HepG2 (cell line): Measurements from ENCODE around the gene NPHS1. TPM values are rescaled to one million over a fixed set of nuclear protein-coding genes. Genes with fewer than 3 reads are reported as not detected.

Source experiments
- ATAC-seq: fragments of 200-7000 bp; cut with Tn5 transposase; 3 replicates; pipeline ENCODE4 v1.9.1; 2020; ENCODE audit warnings: mild to moderate bottlenecking, moderate library complexity
- BruUV-seq: library from RNA; stranded (reverse); fragments of 400-500 nt; replicated peaks from 2 replicates; lab custom pipeline; 2021; lab: Mats Ljungman, UMichigan
- CTCF ChIA-PET: fragments of 300-600 bp; formaldehyde crosslinking; extraction: SDS; loops from one replicate; lab custom pipeline; 2021; ENCODE audit warnings: low total read pairs, inconsistent platforms, low intra/inter-chr PET ratio; lab: Yijun Ruan, JAX
- POLR2A ChIA-PET: fragments of 350-600 bp; sonication (Branson Sonifier 250); formaldehyde crosslinking; loops from one replicate; lab custom pipeline; 2020; ENCODE audit warnings: antibody characterized with exemption, inconsistent platforms; lab: Yijun Ruan, JAX
- DNase-seq: peaks from one replicate; pipeline ENCODE4 v3.0.0-alpha.2; 2015; ENCODE audit warnings: low spot score
- FAIRE-seq: peaks from 3 replicates; lab custom pipeline; 2011; peaks lifted over from hg19 to GRCh38; lab: Jason Lieb, UNC
- H2AFZ ChIP-seq: one replicate; pipeline ENCODE4 v1.6.1; 2011; ENCODE audit warnings: low read length, inconsistent platforms
- H3K27ac ChIP-seq: fragments of 300-600 bp; 3 replicates; pipeline ENCODE4 v1.8.0; 2011; ENCODE audit warnings: mixed run types, mild to moderate bottlenecking, mixed read lengths, low read length, inconsistent platforms; ENCODE audit not compliant: insufficient read depth; ENCODE audit errors: extremely low read length
- H3K27me3 ChIP-seq, 2 experiments: fragments of 200-600 bp in 1 of 2; 2 replicates in 1 of 2; 3 replicates in 1 of 2; pipeline versions ENCODE4 v1.6.0 to v1.8.0; 2011; ENCODE audit warnings: low read length in 2 of 2, mild to moderate bottlenecking in 2 of 2, moderate library complexity in 2 of 2, inconsistent platforms in 1 of 2; ENCODE audit not compliant: insufficient read depth in 2 of 2, control insufficient read depth in 1 of 2
- H3K36me3 ChIP-seq, 2 experiments: fragments of 200-600 bp in 1 of 2; replicated peaks in 1 of 2; 2 replicates in 1 of 2; 3 replicates in 1 of 2; pipeline versions ENCODE4 v1.5.1 to v1.8.0; 2011; ENCODE audit warnings: low read length in 2 of 2, inconsistent platforms in 1 of 2; ENCODE audit not compliant: insufficient read depth in 2 of 2, control insufficient read depth in 1 of 2
- H3K4me1 ChIP-seq: 2 replicates; pipeline ENCODE4 v1.5.1; 2012; ENCODE audit warnings: low read length, inconsistent platforms; ENCODE audit not compliant: insufficient read depth
- H3K4me2 ChIP-seq: 2 replicates; pipeline ENCODE4 v1.6.0; 2011; ENCODE audit warnings: low read depth, low read length, inconsistent platforms
- H3K4me3 ChIP-seq, 3 experiments: fragments of 200-600 bp in 1 of 3; sonication (generic), shearing (Covaris generic) in 1 of 3; replicated peaks in 1 of 3; 2 replicates each; pipeline ENCODE4 v1.5.1; 2011 to 2016; ENCODE audit warnings: low read length in 3 of 3, inconsistent platforms in 2 of 3, low read depth in 2 of 3, mild to moderate bottlenecking in 2 of 3, control low read depth in 1 of 3, mixed read lengths in 1 of 3; ENCODE audit not compliant: insufficient read depth in 1 of 3
- H3K79me2 ChIP-seq: one replicate; pipeline ENCODE4 v1.6.1; 2011; ENCODE audit warnings: low read length, inconsistent platforms; ENCODE audit not compliant: insufficient read depth
- H3K9ac ChIP-seq: 2 replicates; pipeline ENCODE4 v1.6.0; 2011; ENCODE audit warnings: mild to moderate bottlenecking, low read depth, low read length, inconsistent platforms; ENCODE audit not compliant: insufficient read depth
- H3K9me3 ChIP-seq: 2 replicates; pipeline ENCODE4 v1.5.1; 2012; ENCODE audit warnings: mild to moderate bottlenecking, low read length
- H4K20me1 ChIP-seq: 2 replicates; pipeline ENCODE4 v1.6.0; 2011; ENCODE audit warnings: inconsistent platforms, mild to moderate bottlenecking, low read length, moderate library complexity; ENCODE audit not compliant: insufficient read depth
- BCL3 ChIP-seq: sonication (generic); formaldehyde crosslinking; IDR thresholded peaks from 2 replicates; pipeline ENCODE4 v1.5.1; 2020; ENCODE audit warnings: mild to moderate bottlenecking, missing genetic modification reagents, moderate library complexity
- ELF3 ChIP-seq: IDR thresholded peaks from 2 replicates; pipeline ENCODE4 v1.6.1; 2016; ENCODE audit warnings: missing genetic modification reagents, missing compliant biosample characterization
- HDAC1 ChIP-seq: sonication (generic); formaldehyde crosslinking; IDR thresholded peaks from 2 replicates; pipeline ENCODE4 v1.5.1; 2020; ENCODE audit warnings: mild to moderate bottlenecking, missing genetic modification reagents
- HNF4A ChIP-seq: sonication (generic); formaldehyde crosslinking; IDR thresholded peaks from 2 replicates; pipeline ENCODE4 v1.4.0; 2020; ENCODE audit warnings: missing genetic modification reagents
- KLF6 ChIP-seq: IDR thresholded peaks from 2 replicates; pipeline ENCODE4 v1.8.0; 2016; ENCODE audit warnings: missing biosample characterization, missing genetic modification reagents
- NFYB ChIP-seq: sonication (generic); formaldehyde crosslinking; IDR thresholded peaks from 2 replicates; pipeline ENCODE4 v1.4.0; 2020; ENCODE audit warnings: missing genetic modification reagents
- SUZ12 ChIP-seq: fragments of 150-350 bp; IDR thresholded peaks from 2 replicates; pipeline ENCODE4 v1.6.1; 2014; ENCODE audit warnings: low read depth, low read length
- ZBTB7A ChIP-seq: sonication (generic); formaldehyde crosslinking; IDR thresholded peaks from 2 replicates; pipeline ENCODE4 v1.8.0; 2022; ENCODE audit warnings: mild to moderate bottlenecking, missing genetic modification reagents
- ZFP36 ChIP-seq: fragments of 150-350 bp; IDR thresholded peaks from 2 replicates; pipeline ENCODE4 v1.6.1; 2018; ENCODE audit warnings: borderline replicate concordance, low read length, low read depth; ENCODE audit not compliant: partially characterized antibody
- ZFY ChIP-seq: sonication (generic); formaldehyde crosslinking; IDR thresholded peaks from 2 replicates; pipeline ENCODE4 v1.4.0; 2020; ENCODE audit warnings: missing genetic modification reagents
- ZNF121 ChIP-seq: sonication (generic); formaldehyde crosslinking; IDR thresholded peaks from 2 replicates; pipeline ENCODE4 v1.5.0; 2020; ENCODE audit warnings: mild to moderate bottlenecking, missing genetic modification reagents
- ZNF256 ChIP-seq: sonication (generic); formaldehyde crosslinking; conservative IDR thresholded peaks from 2 replicates; pipeline ENCODE4 v1.4.0; 2020; ENCODE audit warnings: missing genetic modification reagents
- ZNF512B ChIP-seq: sonication (generic); formaldehyde crosslinking; IDR thresholded peaks from 2 replicates; pipeline ENCODE4 v1.5.1; 2020; ENCODE audit warnings: missing genetic modification reagents, mild to moderate bottlenecking, borderline replicate concordance
- ZNF563 ChIP-seq: sonication (generic); formaldehyde crosslinking; IDR thresholded peaks from 2 replicates; pipeline ENCODE4 v1.8.0; 2022; ENCODE audit warnings: mild to moderate bottlenecking, moderate library complexity, missing genetic modification reagents
- ZNF580 ChIP-seq: IDR thresholded peaks from 2 replicates; pipeline ENCODE4 v1.6.1; 2016; ENCODE audit warnings: low read depth, borderline replicate concordance
- ZNF605 ChIP-seq: sonication (generic); formaldehyde crosslinking; IDR thresholded peaks from 2 replicates; pipeline ENCODE4 v1.8.0; 2022; ENCODE audit warnings: mild to moderate bottlenecking, missing genetic modification reagents
- ZNF770 ChIP-seq: sonication (generic); formaldehyde crosslinking; IDR thresholded peaks from 2 replicates; pipeline ENCODE4 v1.5.0; 2020; ENCODE audit warnings: mild to moderate bottlenecking, missing genetic modification reagents
- ZSCAN9 ChIP-seq: IDR thresholded peaks from 2 replicates; pipeline ENCODE4 v1.6.1; 2016; ENCODE audit warnings: borderline replicate concordance
- WGBS: methylation state at CpG from one replicate; pipeline ENCODE4 v1.1.6; 2017; ENCODE audit warnings: low lambda C conversion rate; 5-methylcytosine and 5-hydroxymethylcytosine counted together
- in situ Hi-C: cut with HindIII; loops from 2 replicates; pipeline ENCODE4 v1.10.0; 2017; ENCODE audit warnings: low pct_unique_long_range_greater_than_20kb; ENCODE audit not compliant: extremely low pct_ligation_motif_present
- intact Hi-C: fragments of 100-400 bp; cut with micrococcal nuclease; formaldehyde crosslinking; loops from one replicate; pipeline ENCODE4 v1.10.0; 2022; ENCODE audit not compliant: unreplicated experiment
- polyA plus RNA-seq, 8 experiments: library from polyadenylated mRNA; depleted of rRNA in 3 of 8; stranded (reverse) in 7 of 8; unstranded in 1 of 8; fragments of >200 nt; fragmentation: Illumina TruSeq in 4 of 8; extraction: Trizol in 4 of 8; gene quantifications; 2 replicates each; pipeline versions ENCODE4 v1.2.1 to v1.2.3, GENCODE V29; 2011 to 2016; ENCODE audit warnings: low read depth in 4 of 8, missing spikeins in 1 of 8, mixed read lengths in 1 of 8; ENCODE audit not compliant: insufficient read depth in 1 of 8
- total RNA-seq, 5 experiments: library from RNA; depleted of rRNA; stranded (reverse); fragments of >200 nt; fragmentation: Illumina TruSeq; extraction: Trizol; gene quantifications; 2 replicates each; pipeline ENCODE4 v1.2.3, GENCODE V29; 2016; ENCODE audit warnings: low read depth in 1 of 5

The NPHS1 gene
- total and polyA plus RNA-seq, 2 of the 13 experiments (the other 11 are each of a cell fraction or from before 2014, with no cell fraction given) = not detected

- BruUV-seq = no TSS peak
- CTCF ChIA-PET = no interaction called here
- TF ChIP-seq ZFP36 (no peak), ZNF256 (CRISPR knock-in tag) (no peak), ZNF121 (peak; percentile 64), ZNF563 (CRISPR knock-in tag) (no peak), ZNF605 (CRISPR knock-in tag) (0 out of 2 replicates have a peak, but pooled peaks have one; percentile 19), ELF3 (CRISPR knock-in tag) (no peak), HNF4A (0 out of 2 replicates have a peak, but pooled peaks have one; percentile 2), KLF6 (0 out of 2 replicates have a peak, but pooled peaks have one; percentile 1), ZBTB7A (CRISPR knock-in tag) (no peak), HDAC1 (0 out of 2 replicates have a peak, but pooled peaks have one; percentile 14), ZFY (CRISPR knock-in tag) (no peak), ZSCAN9 (no peak), ZNF580 (CRISPR knock-in tag) (no peak), BCL3 (CRISPR knock-in tag) (no peak), ZNF512B (CRISPR knock-in tag) (no peak), ZNF770 (CRISPR knock-in tag) (peak; percentile 27; the same call in 1 of the 2 replicates), NFYB (CRISPR knock-in tag) (no peak), SUZ12 (no peak)
Observed at GRCh38 chr19:35844482-35845214, 7.7 kb downstream of the NPHS1 start.

More at GRCh38 chr19:35844482-35845214, 7.7 kb downstream of the NPHS1 start:
- no peak overlapping the region for H3K9ac ChIP-seq
- ATAC-seq (no peak), FAIRE-seq (no peak), DNase-seq (no peak)
- WGBS = 33% methylated on average over 16 of the region's 16 CpGs
- POLR2A ChIA-PET = no interaction called here
- no peaks in the 10 kb centered on the region for H3K36me3 ChIP-seq
- H3K4me2 ChIP-seq = peak overlapping the region; percentile 85
- no peak overlapping the region for H3K27ac ChIP-seq
- peaks cover 27% of the 10 kb centered on the region for H3K4me1 ChIP-seq
- H3K27me3 ChIP-seq = peaks cover 0 to 37% of the 10 kb centered on the region in 2 experiments
- H3K9me3 ChIP-seq = no peaks in the 10 kb centered on the region
- intact Hi-C loops (no loop called here), in situ Hi-C loops (no loop called here)
- no peaks in the 10 kb centered on the region for H4K20me1 ChIP-seq
- no peaks in the 10 kb centered on the region for H3K79me2 ChIP-seq
- H2AFZ ChIP-seq = no peak overlapping the region
- H3K4me3 ChIP-seq = peak overlapping the region in 2 of 3 experiments; percentile 49 to 73; a peak in 2 of 6 replicates
